HG03571 (cell line): ENCODE data around the gene TSHZ1.

ENCODE experiments used
- ATAC-seq: cut with Tn5 transposase; IDR thresholded peaks from one replicate; pipeline ENCODE4 v1.9.1; 2021; ENCODE audit not compliant: unreplicated experiment

Gene TSHZ1

DNA sequence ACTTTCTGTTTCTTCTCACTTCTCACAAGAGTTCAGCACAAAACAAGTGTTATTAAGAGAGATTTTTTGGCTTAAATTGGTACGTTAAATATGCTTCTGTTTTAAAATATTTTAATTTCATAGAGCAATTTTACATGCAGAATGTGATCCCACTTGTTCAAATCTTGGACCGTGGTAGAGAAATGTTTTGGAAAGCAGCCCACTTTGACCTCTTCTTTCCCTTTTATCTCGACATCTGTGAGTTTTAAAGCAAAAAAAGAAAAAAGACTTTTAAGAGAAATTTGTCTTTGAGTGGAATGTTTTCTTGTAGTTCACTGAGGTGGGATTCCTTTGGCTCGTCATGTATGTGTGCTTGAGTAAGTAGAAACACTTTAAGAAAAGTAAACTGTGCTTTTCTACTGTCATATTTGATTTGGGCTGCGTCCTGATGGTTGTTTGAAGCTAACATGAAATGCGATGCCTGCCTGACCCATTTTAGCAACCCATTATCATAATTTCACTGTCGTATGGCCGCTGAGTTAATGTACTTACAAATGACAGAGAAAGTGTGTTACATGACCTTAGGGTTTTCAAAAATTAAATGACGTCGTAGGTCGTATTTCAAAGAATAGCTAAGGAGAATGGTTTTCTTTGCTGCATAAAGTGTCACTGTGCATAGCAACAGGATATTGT is 54.5 kb downstream of the TSHZ1 start:
- no peak for ATAC-seq

- ATAC-seq: no peak
Measured at GRCh38 chr18:75265872-75266271, 55.3 kb downstream of the TSHZ1 start.

- ATAC-seq: no peak
Measured at GRCh38 chr18:75267643-75268363, 57.2 kb downstream of the TSHZ1 start.

DNA sequence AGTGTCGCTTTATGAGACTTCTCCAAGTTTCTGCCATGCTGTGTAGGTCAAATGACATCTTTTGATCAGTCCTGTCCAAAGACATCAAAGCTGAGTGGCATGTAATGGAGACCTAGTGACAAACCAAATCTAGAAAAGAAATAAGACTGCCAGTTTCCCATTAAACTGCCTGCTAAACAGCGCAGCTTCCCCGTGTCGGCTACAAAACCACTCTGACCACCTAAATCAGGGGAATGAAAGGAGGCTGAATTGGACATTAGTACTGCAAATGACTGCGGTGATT is 57.7 kb downstream of the TSHZ1 start:
- ATAC-seq: no peak

GRCh38 chr18:75269124-75269680 is 58.6 kb downstream of the TSHZ1 start:
- no peak for ATAC-seq

DNA sequence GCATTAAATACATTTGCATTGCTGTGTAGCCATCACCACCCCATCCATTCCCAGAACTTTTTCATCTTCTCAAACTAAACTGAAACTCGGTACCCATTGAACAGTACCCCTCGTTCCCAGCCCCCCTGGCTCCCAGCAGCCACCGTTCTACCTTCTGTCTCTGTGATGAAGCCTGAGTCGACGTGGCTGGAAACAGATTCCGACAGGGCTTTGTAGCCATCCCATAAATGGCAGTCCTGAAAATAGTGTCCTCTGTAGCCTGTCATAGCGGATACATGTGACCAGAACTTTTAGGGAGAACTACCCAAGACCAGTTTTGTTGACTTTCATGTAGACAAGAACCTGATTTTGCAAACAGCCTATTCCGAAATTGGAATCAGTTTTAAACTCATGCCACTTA is 59.1 kb downstream of the TSHZ1 start:
- no peak for ATAC-seq

DNA sequence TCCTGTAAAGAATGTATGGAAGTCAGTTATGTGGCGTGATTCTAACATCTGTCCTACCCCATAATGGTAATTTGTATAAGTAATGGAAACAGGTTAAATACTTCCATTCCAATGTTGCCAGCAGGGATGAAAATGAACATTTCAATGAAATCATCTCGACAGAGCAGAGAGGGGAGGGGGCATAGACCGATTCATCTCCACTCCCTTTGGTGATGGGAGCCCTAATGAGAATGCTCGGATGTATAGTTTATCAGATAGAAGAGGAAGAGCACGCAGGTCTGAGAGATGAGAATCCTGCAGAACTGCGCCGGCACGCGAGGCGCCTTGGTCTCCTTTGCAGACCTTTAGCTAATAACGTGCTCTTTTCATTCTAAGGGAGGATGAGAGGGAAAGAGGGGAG is 61.4 kb downstream of the TSHZ1 start:
- no peak for ATAC-seq

GRCh38 chr18:75273817-75274216 is 63.2 kb downstream of the TSHZ1 start:
- ATAC-seq: no peak

GRCh38 chr18:75275226-75275625 is 64.6 kb downstream of the TSHZ1 start:
- ATAC-seq: no peak

GRCh38 chr18:75276818-75277609 is 66.4 kb downstream of the TSHZ1 start:
- no peak for ATAC-seq

DNA sequence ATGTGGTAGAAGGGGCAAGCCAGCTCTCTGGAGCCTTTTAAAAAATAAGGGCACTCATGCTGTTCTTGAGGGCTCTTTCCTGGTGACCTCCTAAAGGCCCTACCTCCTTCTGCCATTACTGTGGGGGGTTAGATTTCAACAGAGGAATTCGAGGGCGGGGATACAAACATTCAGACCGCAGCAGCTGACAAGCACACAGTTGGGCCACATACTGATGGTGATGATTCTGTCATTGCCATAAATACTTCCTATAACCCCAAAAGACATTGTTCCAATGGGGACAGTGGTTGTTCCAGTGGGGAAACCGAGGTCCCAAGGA is 67.0 kb downstream of the TSHZ1 start:
- no peak for ATAC-seq

DNA sequence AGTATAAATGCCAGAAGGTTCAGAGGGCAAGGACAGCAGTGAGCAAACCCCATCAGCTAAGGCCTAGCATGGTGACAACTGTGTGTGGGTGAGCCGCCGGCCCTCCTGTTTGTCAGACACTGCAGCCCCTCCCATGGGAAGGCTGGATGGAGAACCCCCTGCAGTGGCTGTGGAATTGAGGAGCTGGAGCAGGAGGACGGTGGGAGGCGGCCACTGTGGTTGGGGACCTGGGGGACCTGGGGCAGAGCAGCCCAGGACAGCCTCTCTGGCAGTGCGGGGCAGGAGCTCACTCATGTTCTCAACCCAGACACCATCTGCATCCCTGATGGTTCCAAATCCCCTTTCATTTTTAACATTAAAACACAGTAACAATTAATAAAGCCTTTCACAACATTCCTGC is 68.8 kb downstream of the TSHZ1 start:
- ATAC-seq: no peak

DNA sequence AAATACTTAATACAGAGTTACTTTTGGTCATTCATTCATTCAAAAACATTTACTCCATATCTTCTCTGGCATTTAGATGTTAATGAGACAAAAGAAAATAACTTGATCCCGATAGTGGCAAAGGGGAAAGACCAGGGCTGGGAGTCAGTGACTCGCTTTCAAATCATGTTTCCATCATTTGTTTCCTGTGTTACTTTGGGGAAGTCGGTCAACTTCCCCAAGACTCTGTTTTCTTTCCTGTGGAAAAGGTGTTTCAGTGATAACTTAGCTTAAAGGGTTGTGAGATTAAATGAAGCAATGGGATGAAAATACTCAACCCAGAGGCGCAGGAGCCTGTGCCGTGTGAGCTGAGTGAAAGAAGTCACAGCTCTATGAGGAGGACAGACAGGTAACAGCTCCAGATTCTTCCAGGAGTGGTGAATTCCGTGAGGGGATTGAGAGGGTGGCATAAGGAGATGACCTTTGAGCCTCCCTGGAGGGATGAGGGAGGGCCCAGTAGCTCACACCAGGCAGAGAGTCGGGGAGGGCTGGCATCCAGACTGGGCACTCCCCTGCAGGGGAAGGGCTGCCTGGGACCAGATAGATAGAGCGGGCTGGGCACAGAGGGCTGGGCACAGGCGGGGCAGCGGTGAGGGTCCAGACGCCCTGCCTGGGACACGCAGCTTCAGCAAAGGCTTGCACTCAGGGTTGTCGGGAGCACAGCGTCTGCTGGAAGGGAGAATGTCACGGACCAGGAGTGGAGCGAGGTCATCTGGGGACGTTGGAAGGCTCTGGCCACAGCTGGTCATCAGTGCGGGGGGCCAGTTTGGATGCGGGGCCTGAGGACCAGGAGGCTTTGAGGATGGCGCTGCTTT is 70.1 kb downstream of the TSHZ1 start:
- no peak for ATAC-seq

DNA sequence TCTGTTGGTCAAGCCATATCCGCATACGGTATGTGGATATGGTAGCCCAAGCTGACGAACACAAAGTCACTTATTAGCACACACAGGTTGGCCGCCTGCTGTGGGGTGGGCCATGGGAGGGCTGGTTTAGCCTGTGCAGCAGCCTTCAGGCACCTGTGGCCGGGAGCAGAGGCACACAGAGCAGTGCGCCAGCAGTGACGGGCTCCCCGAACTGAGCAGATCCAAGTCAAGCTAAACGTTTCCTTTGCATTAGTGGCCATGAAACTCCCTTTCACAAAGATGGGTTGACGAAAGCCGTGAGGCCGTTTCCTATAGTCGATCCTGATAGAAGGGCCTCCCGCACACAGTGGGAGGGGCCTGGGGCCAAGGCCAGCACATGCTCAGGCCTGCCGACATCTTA is 72.1 kb downstream of the TSHZ1 start:
- no peak for ATAC-seq

GRCh38 chr18:75283731-75284130 is 73.1 kb downstream of the TSHZ1 start:
- no peak for ATAC-seq

DNA sequence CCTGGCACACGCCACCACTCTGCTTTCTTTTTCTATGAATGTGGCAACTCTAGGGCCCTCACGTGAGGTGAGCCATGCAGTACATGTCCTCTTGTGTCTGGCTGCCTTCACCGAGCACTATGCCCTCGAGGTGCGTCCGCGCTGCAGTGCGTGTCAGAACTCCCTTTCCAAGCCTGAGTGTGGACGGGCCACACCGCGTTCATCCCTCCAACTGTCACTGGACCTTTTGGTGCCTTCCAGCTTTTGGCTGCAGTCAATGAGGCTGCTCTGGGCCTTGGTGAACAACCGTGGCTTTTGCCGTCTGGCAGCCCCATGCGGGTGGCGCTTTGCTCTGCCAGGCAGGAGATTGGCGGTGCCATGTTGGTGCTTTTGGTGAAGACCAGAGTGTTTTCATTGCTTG is 74.0 kb downstream of the TSHZ1 start:
- ATAC-seq: no peak

DNA sequence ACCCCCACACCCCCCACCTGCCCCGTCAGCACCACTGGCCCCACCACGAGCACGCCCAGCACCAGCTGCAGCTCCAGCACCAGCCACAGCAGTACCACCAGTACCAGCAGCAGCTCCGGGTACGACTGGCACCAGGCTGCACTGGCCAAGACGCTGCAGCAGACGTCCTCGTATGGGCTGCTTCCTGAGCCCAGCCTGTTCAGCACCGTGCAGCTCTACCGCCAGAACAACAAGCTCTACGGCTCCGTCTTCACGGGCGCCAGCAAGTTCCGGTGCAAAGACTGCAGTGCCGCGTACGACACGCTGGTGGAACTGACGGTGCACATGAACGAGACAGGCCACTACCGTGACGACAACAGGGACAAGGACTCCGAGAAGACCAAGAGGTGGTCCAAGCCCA is 75.3 kb downstream of the TSHZ1 start:
- no peak for ATAC-seq

DNA sequence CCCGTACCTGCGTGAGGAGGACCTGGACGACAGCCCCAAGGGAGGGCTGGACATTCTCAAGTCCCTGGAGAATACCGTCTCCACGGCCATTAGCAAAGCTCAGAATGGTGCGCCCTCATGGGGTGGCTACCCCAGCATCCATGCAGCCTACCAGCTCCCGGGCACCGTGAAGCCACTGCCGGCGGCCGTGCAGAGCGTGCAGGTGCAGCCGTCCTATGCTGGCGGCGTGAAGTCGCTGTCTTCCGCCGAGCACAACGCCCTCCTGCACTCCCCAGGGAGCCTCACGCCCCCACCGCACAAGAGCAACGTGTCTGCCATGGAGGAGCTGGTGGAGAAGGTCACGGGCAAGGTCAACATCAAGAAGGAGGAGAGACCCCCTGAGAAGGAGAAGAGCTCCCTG is 76.4 kb downstream of the TSHZ1 start:
- ATAC-seq: no peak

DNA sequence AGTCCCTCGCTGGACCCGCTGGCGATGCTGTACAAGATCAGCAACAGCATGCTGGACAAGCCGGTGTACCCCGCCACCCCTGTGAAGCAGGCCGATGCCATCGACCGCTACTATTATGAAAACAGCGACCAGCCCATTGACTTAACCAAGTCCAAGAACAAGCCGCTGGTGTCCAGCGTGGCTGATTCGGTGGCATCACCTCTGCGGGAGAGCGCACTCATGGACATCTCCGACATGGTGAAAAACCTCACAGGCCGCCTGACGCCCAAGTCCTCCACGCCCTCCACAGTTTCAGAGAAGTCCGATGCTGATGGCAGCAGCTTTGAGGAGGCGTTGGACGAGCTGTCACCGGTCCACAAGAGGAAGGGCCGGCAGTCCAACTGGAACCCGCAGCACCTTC is 77.1 kb downstream of the TSHZ1 start:
- no peak for ATAC-seq

- no peak for ATAC-seq
Measured at GRCh38 chr18:75289761-75290160, 79.2 kb downstream of the TSHZ1 start.

DNA sequence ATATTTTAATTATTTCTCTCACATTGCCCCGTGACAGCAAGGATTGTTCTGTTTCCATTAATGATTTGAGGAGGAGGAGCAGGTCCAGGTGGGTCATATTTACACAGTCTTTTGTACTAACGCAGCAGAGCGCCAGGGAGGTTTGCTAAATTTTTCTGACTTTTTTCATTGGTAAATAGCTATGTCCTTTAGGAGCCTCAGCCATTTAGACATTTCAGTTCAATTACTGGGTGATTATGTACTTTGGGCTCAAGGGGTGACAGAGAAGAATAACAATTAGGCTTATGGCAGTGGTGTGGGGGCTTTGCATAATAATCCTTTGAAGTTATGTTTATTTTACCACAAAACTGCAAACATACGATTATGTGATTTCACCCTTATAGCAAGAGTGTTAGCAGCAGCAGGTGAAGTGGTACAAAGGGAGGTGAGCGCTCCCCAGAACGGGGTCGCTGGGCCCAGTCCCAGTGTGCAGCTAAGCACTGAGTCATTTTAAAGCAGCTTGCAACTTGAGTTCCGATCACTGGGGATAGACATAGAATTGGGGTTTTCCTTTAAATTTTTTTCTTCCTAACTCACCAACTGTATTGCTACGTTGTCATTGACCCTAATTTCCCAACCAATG is 80.3 kb downstream of the TSHZ1 start:
- ATAC-seq: no peak
